ENCODE data around the gene DNM1. TPM values are rescaled to one million over a fixed set of nuclear protein-coding genes. Genes with fewer than 3 reads are reported as not detected.

DNM1 gene
- total RNA-seq, 1 experiment from 2014 or later, result 20.6 TPM

DNA sequence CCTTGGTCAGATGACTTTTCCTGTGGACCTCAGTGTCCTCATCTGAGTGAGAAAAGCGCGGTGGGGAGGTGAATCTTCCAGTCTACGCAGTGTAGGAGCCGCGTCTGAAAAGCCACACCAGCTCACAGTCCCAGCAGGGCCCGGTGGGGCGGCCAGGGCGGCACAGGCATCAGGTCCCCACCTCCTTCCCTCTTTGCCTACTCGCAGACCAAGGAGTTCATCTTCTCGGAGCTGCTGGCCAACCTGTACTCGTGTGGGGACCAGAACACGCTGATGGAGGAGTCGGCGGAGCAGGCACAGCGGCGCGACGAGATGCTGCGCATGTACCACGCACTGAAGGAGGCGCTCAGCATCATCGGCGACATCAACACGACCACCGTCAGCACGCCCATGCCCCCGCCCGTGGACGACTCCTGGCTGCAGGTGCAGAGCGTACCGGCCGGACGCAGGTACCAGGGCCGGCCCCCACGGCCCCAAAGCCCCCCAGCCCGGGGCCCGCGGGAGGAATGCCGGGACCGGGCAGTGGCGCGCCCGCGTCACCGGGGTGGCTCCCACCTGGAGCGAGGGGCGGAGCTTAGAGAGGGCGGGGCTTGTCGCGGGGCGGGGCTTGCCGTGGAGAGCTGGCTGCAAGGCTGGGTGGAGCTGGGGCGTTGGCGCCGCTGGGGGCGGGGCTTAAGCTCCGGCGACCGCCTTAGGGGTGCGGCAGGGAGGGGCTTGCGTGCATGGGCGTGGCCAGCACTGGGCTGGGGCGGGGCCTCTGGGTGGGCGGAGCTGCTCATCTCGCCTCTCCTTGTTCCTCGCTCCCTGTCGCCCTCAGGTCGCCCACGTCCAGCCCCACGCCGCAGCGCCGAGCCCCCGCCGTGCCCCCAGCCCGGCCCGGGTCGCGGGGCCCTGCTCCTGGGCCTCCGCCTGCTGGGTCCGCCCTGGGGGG, 47.0 kb downstream of the DNM1 start:
- peak; percentile 51 for DNase-seq (ENCODE audit: low spot score)

DNA sequence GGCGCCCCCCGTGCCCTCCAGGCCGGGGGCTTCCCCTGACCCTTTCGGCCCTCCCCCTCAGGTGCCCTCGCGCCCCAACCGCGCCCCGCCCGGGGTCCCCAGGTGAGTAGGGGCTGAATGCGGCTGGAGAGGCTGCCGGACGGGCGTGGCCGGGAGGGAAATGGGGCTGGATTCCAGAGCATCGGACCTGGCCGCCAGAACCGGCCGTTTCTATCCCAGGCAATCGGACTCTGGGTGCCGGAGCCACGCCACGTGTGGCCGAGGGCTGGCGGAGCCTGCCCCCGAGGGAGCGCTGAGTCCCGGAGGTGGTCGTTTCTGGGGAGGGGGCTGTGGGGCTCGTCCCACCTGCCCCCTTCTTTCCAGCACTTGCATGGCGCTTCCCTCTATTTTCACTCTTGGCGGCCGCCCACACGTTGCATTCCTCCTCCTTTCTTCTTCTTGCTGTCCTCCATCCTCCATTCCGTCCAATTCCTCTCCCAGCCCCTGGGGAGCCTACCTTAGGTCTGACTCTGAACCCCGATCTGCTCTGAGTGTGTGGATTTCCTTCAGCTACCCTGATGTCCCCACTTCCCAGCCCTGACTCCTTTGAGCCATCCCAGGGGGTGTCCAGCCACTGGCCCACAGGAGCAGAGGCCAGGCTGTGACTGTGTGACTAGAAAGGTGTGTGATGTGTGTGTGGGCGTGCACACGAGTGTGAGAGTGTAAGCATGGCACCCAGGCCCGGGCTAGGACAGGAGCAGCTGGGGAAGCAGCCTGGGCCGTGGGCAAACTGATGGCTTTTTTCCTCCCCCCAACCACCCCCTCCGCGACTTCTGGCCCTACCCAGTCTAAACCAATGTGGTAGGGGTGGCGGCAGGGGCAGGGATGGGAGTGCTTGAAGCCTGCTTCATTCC, 47.9 kb downstream of the DNM1 start:
- DNase-seq (ENCODE audit: low spot score), result no peak

DNA sequence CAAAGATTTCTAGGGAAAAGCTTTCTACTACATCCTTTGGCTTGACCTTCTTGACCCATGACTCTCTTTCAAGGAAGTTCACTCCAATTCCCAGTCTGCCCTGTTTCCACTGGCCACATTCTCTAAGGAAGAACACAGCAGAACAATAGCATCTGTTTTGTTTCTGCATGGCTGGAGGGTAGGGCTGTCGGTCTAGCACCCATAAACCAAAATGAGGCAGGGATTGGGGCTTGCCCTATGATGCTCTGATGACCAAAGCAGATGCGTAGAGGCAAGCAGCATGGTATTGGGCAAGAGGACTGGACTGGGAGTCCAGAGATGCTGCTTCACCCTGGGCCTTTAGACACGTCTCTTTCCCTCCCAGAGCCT, 48.5 kb downstream of the DNM1 start:
- DNase-seq (ENCODE audit: low spot score), result peak; percentile 35

DNA sequence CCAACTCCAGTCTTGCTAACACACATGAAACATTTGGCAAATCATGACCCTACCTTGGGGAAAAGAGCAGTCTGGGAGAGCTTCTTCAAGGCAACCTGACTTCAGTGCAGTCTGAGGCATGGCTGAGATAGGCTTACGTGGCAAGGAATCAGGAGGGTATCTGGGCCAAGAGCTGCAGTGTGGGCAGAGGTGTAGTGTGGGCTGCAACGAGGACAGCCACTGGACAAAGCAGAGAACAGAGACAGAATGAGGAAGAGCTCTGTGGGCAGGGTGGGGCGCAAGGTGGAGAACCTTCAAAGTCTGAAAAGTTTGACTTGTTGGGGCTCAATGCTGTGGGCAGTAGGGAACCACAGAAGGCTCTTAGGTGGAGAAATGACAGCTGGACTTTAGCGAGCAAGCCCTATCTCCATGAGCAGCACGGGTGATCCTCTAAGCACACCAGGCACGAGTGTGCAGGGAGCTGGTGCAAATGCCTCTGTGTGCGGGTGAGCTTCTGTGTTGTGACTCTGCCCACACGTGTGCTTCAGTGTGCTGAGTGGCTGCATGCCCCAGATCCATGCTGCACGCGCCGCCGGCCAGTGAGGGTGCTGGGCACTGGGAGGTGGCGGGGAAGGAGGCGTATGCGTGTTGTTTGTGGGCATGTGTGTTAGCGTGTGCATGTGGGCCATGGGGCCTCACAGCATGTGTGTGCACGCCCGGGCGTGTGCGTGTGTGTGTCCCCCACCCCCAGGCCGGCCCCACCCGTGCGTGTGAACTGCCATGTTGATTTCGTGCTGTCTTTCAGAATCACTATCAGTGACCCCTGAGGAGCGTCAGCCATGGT, 49.3 kb downstream of the DNM1 start:
- DNase-seq (ENCODE audit: low spot score), result no peak

DNA sequence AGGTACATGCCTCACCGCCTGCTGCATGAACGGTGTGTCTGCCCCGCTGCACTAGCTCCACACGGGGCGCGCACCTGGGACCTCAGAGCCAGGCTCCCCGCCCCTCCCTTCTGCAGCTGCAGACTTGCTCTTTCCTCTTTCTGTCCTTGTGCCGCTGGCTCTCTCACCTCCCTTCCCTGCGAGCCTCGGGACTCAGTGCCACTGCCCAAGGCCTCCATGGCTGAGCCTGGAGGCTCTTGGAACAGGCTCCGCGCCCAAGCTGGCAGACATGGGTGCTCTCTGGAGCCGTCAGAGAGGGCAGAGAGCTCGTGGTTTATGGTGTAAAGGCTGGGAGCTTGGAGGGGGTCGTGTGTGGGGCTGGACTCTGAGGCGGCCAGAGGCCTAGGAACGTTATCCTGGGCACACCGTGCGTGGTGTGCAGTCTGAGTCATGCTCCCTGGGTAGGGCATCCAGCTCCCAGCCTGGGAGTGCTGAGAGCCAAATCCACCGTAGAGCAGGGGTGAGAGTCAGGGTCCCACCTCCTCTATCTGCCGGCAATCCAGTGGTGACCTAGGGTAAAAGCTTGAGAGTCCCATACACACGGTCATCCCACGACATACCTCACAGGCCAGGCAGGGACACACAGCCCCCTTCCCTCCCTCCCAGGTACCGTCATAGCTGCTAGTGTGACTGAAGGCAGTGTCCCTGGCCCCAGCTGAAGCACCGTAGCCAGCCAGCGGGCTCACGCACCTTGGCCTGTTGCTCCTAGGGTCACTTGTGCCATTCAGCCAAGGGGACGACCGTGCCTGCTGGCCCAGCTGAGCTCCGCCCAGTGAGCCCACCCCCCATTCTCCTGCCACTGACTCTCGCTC, 50.2 kb downstream of the DNM1 start:
- DNase-seq (ENCODE audit: low spot score), result no peak

DNA sequence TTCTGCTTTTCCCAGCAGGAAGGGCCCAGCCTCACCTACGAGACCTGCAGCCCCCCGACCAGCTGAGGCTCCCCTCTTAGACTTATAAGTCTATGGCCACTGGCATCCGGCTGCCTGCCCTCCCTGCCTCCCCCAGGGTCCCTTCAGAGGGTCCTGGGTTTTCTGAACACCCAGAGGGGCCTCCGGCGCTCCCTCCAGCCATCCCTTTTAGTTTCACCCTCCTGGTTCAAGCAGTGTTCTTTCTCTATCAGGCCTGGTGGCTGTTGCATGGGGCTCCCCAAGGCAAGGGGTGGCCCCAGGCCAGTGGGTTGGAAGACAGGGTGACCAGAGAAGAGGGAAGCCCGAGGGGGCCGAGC, 50.8 kb downstream of the DNM1 start:
- DNase-seq (ENCODE audit: low spot score), result no peak

DNA sequence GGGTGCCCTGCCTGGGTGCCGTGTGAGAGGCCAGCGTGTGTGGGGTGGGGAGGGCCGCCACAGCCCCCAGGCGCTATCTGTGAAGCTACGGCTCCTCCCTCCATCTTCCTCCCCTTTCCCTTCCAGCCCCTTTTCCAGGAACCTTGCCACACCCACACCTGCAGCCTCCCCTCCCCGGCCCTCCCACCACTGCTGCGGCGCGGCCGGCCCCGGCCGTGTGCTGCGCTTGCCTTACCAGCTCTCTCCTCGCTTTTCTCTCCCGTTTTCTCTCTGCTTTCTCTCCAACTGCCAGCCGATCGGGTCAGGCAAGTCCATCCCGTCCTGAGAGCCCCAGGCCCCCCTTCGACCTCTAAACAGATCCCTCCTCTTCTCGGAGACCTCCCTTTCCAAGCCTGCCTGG, 51.2 kb downstream of the DNM1 start:
- DNase-seq (ENCODE audit: low spot score), result no peak

DNA sequence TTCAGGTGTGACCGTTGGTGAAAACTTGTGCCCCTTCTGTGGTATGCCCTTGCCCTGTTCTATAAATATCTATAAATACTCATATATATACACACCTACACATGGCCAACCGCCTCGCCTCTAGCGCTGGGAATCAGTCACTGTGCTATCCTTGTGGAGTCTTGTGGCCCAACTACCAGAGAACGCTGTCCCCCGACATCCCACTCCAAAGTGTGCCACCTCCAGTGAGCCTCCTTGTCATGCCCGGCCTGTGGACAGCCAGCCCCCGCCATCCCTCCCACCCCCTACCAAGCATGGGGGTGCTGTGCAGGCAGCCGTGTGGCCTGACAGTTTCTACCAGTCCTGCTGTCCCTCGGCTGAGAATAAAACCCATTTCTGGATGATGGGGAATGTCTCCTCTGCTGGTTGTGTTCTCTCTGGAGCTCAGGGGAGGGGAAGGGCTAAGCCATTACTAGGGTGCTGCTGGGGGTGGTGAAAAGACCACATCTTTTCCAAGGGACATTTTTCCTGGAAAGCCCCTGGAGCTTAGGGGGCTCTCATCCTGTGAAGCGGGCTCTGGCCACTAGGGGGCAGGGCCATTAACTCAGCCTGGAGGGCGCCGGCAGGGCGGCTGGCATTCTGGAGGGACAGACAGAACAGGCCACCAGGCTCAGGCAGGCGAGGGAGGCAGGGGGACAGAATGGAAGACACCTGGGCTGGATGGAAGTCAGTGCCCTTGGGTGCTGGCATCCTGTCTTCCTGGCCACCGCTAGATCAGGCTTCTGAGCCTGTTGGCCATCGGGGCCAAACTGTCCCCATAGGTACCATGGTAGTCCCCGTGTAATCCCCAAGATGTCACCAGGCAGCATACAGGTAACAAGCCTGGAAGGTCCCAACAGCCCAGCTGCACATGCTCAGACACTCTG, 51.9 kb downstream of the DNM1 start:
- peak; percentile 62 for DNase-seq (ENCODE audit: low spot score)

DNA sequence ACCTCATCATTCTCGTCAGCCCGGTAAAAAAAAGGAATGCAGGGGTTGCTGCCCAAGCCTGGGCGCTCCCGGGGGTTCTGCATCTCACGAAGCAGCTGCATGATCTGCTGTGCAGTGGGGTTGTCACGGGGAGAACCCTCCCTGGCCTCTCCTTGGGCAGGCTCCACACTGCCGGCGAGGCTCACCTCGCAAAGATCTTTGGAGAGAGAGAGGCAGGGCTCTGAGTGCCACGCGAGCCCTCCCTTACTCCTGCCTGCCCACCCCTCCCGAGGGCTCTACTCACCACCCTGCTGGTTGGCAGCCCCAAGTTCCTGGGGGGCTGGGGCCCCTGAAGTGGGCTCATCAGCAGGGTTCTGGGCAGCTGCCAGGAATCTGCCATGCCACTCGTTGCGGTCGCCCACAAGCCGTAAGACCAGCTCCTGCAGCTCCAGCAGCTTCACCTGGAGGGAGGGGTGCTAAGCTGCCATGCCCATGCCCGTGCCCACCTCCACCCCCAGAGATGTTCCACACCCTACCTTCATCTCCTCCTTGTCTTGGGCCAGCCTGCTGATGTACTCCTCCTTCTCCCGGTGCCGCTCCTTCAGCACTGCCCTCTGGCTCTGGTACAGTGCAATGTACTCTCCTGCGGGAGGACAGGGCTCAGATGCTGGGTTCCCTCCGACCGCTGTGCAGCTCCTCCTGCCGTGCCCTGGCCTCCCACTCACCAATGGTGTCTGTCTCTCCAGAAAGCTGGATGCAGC, 54.1 kb downstream of the DNM1 start:
- DNase-seq (ENCODE audit: low spot score), result no peak

DNA sequence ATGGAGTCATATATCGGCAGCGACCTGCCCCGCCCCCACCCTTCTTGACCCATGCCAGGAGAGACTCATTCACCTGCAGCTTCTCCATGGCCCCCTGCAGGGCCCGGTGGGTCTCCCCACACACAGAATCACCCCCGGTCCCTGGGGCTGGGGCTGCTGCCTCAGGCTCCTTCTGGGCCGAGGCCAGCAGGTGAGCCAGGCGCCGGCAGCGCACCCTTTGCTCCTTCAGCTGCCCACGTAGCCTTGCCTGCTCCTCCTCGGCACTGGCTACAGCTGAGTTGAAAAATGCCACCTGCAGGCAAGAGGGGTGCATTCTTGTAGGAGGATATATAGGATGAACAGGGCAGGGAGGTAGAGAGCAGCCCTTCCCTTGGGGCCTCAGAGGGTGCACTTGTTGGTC, 54.7 kb downstream of the DNM1 start:
- DNase-seq (ENCODE audit: low spot score), result no peak

DNA sequence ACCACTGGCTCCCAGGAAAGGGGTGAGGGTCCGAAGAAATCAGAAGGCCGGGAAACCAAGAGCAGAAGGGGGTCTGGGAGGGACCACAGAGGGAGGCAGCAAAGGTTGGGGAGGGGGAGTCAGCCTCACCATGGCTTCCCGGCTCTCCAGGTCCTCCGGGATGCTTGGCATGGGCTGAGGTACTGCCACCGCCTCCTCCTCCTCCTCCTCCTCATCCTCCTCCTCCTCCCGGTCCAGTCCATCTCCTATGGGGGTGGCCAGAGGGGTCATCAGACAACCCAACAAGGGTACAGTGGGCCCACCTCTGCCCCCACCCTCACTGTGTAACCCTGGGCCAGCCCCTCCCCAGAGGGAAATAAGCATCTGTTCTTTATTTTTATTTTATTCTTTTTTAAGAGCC, 55.1 kb downstream of the DNM1 start:
- no peak for DNase-seq (ENCODE audit: low spot score)

DNA sequence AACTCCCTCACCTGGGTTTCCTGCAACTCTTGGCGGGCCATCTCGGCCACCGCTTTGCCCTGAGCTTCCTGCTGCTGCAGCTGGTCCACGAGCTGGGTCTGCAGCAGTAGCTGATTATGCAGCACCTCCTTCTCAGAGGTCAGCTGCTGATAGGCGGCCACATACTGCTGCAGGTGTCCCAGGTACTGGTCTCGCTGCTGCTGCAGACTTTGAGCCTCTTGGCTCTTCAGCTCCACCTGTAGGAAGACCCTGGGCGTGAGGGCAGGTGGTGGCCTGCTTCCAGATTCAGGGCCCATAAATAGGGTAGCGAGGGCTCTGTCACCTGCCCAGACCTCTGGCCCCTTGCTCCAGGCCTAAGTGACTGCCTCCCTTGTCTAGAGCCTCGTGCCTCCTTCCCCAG, 56.0 kb downstream of the DNM1 start:
- DNase-seq (ENCODE audit: low spot score), result no peak

DNA sequence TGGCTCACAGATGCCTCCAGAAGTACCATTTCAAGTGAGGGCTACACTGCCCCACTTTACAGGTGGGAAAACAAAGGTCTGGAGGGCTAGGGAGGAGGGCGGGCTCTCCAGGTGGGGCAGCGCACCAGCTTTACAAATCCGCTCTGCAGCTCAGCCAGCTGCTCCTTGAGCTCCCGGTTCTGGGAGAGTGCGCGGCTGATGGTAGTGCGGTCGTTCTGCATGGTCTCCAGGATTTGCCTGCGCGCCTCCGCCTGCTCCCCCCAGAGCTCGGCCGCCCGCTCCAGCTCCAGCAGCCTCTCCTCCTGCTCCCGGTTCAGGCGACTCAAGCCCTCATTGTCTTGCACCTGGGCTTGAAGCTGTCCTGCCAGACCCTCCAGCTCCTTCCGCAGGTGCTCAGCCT, 57.2 kb downstream of the DNM1 start:
- DNase-seq (ENCODE audit: low spot score), result no peak

DNA sequence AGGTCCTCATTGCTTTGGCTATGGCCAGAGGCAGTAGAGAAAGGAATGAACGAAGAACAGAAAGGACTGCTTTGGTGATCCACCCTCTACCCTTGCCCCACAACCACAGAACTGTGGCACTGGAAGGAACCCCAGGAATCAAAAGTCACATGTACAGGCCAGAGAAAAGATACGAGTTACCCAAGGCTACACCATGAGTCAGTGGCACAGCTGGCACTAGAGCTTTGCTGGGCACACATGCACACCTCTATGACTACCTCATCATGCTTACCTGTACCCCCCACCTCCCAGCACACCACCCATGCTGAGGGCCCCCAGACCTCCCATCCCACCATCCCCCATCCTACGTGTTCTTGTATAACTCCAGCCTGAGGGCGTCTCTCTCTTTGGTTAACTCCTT, 59.5 kb downstream of the DNM1 start:
- DNase-seq (ENCODE audit: low spot score), result no peak

DNA sequence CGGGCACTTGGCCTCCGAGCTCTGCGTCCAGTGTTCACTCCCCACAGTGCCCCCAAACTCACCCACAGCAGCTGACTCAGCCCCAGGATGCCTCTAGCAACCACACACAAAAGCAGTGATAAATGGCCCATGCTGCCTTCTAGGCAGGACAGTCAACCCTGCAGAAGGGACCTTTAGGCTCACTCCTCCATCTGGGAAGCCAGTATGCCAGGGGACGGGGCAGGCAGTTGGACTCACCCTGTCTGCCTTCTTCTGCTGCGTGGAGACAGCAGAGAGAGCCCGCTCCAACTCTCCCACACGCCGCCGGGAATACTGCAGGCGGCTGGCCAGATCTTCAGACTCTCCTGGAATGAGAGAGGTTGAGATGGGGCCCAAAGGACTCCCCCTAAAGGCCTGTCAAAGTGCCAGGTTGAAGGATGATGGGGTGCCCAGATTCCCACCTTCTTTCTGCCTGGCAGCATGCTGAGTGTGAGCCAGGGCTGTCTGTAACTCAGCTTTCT, 62.2 kb downstream of the DNM1 start:
- no peak for DNase-seq (ENCODE audit: low spot score)

DNA sequence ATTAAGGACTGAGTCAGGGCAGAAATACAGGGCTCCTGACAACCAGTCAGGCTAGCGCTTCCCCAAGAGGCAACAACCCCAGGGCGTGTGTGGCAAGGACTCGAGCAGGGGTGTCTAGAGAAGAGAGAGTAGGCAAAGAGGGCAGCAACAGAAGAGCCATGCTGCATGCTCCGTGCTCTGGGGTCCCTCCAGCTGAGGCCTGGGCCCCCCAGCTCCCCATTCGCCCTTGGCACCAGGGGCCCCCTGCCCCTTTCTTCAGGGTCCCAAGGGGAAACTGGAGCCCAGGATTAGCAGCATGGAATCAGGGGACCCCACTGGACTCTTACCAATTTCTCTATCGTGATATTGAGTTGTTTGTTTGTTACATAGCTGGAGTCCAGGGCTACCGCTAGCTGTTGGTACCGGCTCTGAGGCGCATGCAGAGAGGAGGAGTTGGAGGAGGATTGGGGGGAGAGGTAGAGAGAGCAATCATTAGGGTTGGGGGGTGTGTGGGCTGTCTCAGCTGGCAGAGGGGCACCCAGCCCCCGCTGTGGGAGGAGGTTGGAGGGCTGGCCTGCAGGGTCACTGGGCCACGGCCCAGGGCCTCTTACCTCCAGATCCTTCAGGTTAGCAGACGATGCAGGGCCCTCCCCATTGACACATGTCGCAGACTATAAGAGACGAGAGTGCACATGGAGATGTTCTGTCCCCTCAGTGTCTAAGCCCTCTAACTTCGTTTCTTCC, 63.9 kb downstream of the DNM1 start:
- DNase-seq (ENCODE audit: low spot score), result no peak

DNA sequence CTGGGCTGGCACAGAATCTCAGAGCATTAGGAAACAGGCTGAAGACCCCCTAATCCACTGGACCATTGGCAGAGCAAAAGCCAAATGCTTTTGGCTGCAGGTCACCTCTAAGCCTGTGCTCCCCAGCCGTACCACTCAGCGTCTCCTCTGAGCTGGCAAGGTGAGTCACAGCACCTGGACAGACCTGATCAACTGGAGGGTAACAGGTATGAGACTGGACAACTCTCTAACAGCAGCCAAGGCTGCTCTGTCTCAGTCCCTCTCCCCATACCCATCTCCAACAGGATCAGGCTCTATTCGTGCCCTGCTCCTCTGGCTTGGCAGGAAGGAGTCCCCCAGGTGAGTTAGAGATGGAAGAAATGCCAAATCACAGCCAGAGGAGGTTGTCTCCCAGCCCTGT, 67.9 kb downstream of the DNM1 start:
- no peak for DNase-seq (ENCODE audit: low spot score)

DNA sequence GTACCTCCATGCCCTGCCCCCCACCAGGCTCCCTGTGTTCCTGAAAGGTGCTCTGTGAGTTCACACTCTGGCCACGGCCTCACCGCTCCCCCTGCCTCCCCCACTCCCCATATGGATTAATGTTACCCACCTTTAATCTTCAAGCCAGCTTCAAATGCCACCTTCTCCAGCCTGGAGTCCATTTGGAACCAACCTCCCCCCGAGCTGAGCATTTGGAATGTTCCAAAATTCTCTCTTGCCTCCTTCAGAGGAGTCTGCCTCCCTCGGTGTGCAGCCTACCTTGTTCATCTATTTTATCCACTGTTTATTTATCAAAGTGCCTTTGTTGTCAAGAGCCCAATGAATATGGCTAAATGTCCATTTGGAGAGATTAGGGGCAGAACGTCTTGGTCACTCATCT, 68.3 kb downstream of the DNM1 start:
- no peak for DNase-seq (ENCODE audit: low spot score)

DNA sequence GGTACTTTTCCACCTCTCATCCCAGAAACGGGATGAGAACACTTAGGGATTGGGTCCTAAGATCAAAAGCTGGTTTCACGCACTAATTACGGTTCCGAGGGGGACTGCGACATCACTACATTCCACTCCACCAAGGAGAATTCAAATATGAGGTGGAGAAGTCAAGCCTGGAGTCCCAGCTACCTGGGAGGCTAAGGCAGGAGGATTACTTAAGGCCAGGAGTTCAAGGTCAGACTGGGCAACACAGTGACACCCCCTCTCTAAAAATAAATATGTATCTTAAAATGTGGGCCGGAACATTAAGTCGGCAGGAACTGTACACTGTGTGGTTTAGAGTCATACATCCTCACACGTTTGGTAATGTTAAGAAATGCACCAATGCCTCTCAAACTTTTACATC, 71.1 kb downstream of the DNM1 start:
- no peak for DNase-seq (ENCODE audit: low spot score)

Data from A172 (cell line).